ENCODE results near the gene GRIP2. TPM values are rescaled to one million over a fixed set of nuclear protein-coding genes. Genes with fewer than 3 reads are reported as not detected.
A peak's percentile ranks its signal among the peaks of the same experiment; 100 is the strongest.

Gene GRIP2
- total RNA-seq, 1 donor from 2014 or later, result 3.3 TPM

DNA sequence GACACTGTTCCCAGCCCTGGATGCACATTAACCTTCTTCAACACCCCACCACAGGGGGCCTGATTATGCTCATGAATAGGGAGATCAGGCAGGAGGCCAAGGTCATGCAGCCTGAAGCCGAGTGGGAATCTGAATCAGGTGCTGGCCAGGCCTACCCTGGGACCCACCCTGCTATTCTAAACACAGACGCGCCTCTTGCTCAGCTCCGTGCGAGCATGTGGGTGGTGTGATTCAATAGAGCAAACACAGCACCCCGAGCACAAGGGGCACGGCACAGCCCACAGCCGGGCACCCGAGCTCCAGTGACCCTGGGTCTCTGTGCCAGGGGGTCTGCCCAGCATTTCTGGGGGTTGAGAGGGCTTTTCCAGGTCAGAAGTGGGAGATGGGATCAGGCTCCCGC is 24.6 kb upstream of the GRIP2 start:
- Mint-ChIP-seq H3K9me3 (ENCODE audit: unreplicated experiment) (no peaks in the 10 kb centered on the region), H3K4me3 (ENCODE audit: unreplicated experiment) (no peak overlapping the region), H3K36me3 (ENCODE audit: low read depth, unreplicated experiment) (peaks cover 6% of the 10 kb centered on the region), H3K27ac (ENCODE audit: unreplicated experiment) (no peak overlapping the region), H3K27me3 (ENCODE audit: low read depth, unreplicated experiment) (peaks cover 51% of the 10 kb centered on the region), H3K4me1 (ENCODE audit: low read depth, unreplicated experiment) (peaks cover 14% of the 10 kb centered on the region)
- Histone ChIP-seq H4K20me1 (ENCODE audit: insufficient read depth, low read length) (peaks cover 14% of the 10 kb centered on the region), H2AFZ (ENCODE audit: low read depth, low read length) (no peak overlapping the region), H3K4me3 (ENCODE audit: insufficient read depth, low read depth, low read length) (no peak overlapping the region), H3K36me3 (ENCODE audit: insufficient read depth, low read length) (no peaks in the 10 kb centered on the region), H3K27me3 (ENCODE audit: insufficient read depth, low read length) (peaks cover 66% of the 10 kb centered on the region), H3K27ac (ENCODE audit: low read depth, low read length) (no peak overlapping the region), H3K79me2 (ENCODE audit: insufficient read depth, low read length) (no peaks in the 10 kb centered on the region), H3K4me1 (ENCODE audit: insufficient read depth, low read length) (peaks cover 6% of the 10 kb centered on the region), H3K9ac (ENCODE audit: low read length) (no peak overlapping the region), H3K4me2 (ENCODE audit: low read length) (no peak overlapping the region), H3K9me3 (ENCODE audit: insufficient read depth, low read depth, low read length) (no peaks in the 10 kb centered on the region)
- DNase-seq (ENCODE audit: low read depth) (no peak), FAIRE-seq (no peak)
- TF ChIP-seq, protein P1, sequence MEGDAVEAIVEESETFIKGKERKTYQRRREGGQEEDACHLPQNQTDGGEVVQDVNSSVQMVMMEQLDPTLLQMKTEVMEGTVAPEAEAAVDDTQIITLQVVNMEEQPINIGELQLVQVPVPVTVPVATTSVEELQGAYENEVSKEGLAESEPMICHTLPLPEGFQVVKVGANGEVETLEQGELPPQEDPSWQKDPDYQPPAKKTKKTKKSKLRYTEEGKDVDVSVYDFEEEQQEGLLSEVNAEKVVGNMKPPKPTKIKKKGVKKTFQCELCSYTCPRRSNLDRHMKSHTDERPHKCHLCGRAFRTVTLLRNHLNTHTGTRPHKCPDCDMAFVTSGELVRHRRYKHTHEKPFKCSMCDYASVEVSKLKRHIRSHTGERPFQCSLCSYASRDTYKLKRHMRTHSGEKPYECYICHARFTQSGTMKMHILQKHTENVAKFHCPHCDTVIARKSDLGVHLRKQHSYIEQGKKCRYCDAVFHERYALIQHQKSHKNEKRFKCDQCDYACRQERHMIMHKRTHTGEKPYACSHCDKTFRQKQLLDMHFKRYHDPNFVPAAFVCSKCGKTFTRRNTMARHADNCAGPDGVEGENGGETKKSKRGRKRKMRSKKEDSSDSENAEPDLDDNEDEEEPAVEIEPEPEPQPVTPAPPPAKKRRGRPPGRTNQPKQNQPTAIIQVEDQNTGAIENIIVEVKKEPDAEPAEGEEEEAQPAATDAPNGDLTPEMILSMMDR (IDR thresholded peaks at IDR 0.05; ENCODE audit: insufficient read depth, low read depth, low read length), result no peak
- TF ChIP-seq EZH2 (IDR thresholded peaks at IDR 0.05; ENCODE audit: insufficient read depth, low read length), result no peak

DNA sequence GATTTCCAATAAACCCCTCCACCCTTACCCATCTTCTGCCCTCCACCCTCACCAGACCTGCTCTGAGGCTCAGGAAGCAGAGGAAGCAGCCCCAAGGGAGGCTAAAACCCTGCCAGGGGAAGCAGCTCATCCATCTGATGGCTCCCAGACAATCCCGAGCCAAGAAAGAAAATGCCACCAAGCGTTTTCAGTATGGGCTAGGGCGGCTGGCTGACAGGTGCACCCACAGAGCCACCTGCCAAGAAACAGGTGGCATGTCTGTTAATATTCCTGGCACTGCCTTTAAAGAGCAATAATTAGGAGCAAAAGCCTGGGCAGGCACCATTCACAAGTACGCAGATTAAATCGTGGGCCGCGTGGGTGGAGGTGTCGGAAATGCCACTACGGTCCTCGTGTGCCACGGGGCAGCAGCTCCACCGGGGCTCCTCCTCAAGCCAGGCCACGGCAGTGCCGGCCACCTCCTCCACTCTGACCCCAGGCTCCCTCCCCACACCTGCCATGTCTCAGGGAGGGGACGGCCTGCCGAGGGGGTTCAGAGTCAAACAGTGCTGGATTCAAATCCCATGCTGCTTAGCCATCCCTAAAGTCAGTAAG is 23.9 kb upstream of the GRIP2 start:
- H3K9ac ChIP-seq (ENCODE audit: low read length), result no peak overlapping the region
- H3K27ac ChIP-seq (ENCODE audit: low read depth, low read length), result no peak overlapping the region
- H3K36me3 ChIP-seq (ENCODE audit: insufficient read depth, low read length), result no peaks in the 10 kb centered on the region
- Mint-ChIP-seq H3K4me1 (ENCODE audit: low read depth, unreplicated experiment) (peaks cover 14% of the 10 kb centered on the region), H3K9me3 (ENCODE audit: unreplicated experiment) (no peaks in the 10 kb centered on the region), H3K27me3 (ENCODE audit: low read depth, unreplicated experiment) (peaks cover 51% of the 10 kb centered on the region), H3K36me3 (ENCODE audit: low read depth, unreplicated experiment) (peaks cover 6% of the 10 kb centered on the region), H3K4me3 (ENCODE audit: unreplicated experiment) (no peak overlapping the region), H3K27ac (ENCODE audit: unreplicated experiment) (no peak overlapping the region)
- no peaks in the 10 kb centered on the region for H3K9me3 ChIP-seq (ENCODE audit: insufficient read depth, low read depth, low read length)
- no peak overlapping the region for H3K4me3 ChIP-seq (ENCODE audit: insufficient read depth, low read depth, low read length)
- no peaks in the 10 kb centered on the region for H3K79me2 ChIP-seq (ENCODE audit: insufficient read depth, low read length)
- FAIRE-seq (no peak), DNase-seq (ENCODE audit: low read depth) (no peak)
- peaks cover 14% of the 10 kb centered on the region for H4K20me1 ChIP-seq (ENCODE audit: insufficient read depth, low read length)
- H2AFZ ChIP-seq (ENCODE audit: low read depth, low read length), result no peak overlapping the region
- H3K27me3 ChIP-seq (ENCODE audit: insufficient read depth, low read length), result peaks cover 67% of the 10 kb centered on the region
- H3K4me1 ChIP-seq (ENCODE audit: insufficient read depth, low read length), result peaks cover 6% of the 10 kb centered on the region
- H3K4me2 ChIP-seq (ENCODE audit: low read length), result no peak overlapping the region
- TF ChIP-seq, protein P1 (IDR thresholded peaks at IDR 0.05; ENCODE audit: insufficient read depth, low read depth, low read length), result no peak
- TF ChIP-seq EZH2 (IDR thresholded peaks at IDR 0.05; ENCODE audit: insufficient read depth, low read length), result no peak

DNA sequence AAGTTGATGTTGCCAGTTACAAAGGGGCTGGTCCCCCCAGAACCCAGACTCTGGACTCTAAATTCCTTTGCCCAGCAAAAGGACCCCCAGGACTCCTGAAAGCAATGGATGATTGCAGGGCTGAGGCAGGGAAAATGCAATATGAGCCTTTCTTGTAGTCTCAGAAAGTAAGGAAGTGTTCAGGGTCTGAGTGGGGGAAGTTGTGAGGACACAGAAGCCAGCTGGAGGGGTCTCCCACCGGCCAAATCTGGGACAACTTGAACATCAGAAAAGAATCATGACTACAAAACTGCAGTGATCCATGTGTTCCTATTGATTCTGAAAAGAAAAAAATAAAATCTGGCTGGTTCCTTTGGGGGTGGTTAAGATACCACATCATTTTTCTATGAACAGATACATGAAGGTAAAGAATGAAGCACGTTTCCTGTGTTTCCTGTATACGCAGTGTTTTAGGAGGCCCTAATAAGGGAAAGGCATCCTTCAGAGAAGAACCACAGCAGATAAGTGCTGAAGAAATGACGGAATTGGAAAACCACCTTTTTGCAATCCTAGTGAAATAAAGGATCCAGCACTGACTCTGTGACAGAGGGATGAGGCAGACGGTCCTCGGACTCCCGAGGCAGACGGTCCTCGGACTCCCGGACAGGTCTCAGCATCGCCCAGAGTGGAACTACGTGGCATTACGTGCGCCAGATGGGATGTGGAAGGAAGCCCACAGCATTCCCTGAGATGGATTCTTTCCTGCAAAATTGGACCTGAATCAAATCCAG is 22.2 kb upstream of the GRIP2 start:
- Histone ChIP-seq H3K4me1 (ENCODE audit: insufficient read depth, low read length) (peaks cover 6% of the 10 kb centered on the region), H2AFZ (ENCODE audit: low read depth, low read length) (no peak overlapping the region), H3K9me3 (ENCODE audit: insufficient read depth, low read depth, low read length) (no peaks in the 10 kb centered on the region), H3K27ac (ENCODE audit: low read depth, low read length) (no peak overlapping the region), H3K79me2 (ENCODE audit: insufficient read depth, low read length) (no peaks in the 10 kb centered on the region), H3K4me3 (ENCODE audit: insufficient read depth, low read depth, low read length) (no peak overlapping the region), H3K4me2 (ENCODE audit: low read length) (no peak overlapping the region), H3K36me3 (ENCODE audit: insufficient read depth, low read length) (no peaks in the 10 kb centered on the region), H3K27me3 (ENCODE audit: insufficient read depth, low read length) (peaks cover 54% of the 10 kb centered on the region), H3K9ac (ENCODE audit: low read length) (no peak overlapping the region), H4K20me1 (ENCODE audit: insufficient read depth, low read length) (peaks cover 8% of the 10 kb centered on the region)
- no peak for TF ChIP-seq EZH2 (IDR thresholded peaks at IDR 0.05; ENCODE audit: insufficient read depth, low read length)
- TF ChIP-seq, protein P1 (IDR thresholded peaks at IDR 0.05; ENCODE audit: insufficient read depth, low read depth, low read length), result no peak
- peaks cover 43% of the 10 kb centered on the region for H3K27me3 Mint-ChIP-seq (ENCODE audit: low read depth, unreplicated experiment)
- H3K4me3 Mint-ChIP-seq (ENCODE audit: unreplicated experiment), result no peak overlapping the region
- no peak overlapping the region for H3K27ac Mint-ChIP-seq (ENCODE audit: unreplicated experiment)
- FAIRE-seq (no peak), DNase-seq (ENCODE audit: low read depth) (peak; percentile 16)
- H3K4me1 Mint-ChIP-seq (ENCODE audit: low read depth, unreplicated experiment), result peaks cover 14% of the 10 kb centered on the region
- peaks cover 6% of the 10 kb centered on the region for H3K36me3 Mint-ChIP-seq (ENCODE audit: low read depth, unreplicated experiment)
- no peaks in the 10 kb centered on the region for H3K9me3 Mint-ChIP-seq (ENCODE audit: unreplicated experiment)

Measured in astrocyte (in vitro differentiated cells and primary cell).